ENCODE measurements around the gene CCNDBP1. TPM values are rescaled to one million over a fixed set of nuclear protein-coding genes. Genes with fewer than 3 reads are reported as not detected.

CCNDBP1 gene
- total and polyA plus RNA-seq, 2 of the 8 experiments (the other 6 are each of a cell fraction or from before 2014, with no cell fraction given): 23.4 to 29.0 TPM

- TF ChIP-seq SAP30 (IDR thresholded peaks at IDR 0.05; ENCODE audit: insufficient read depth, insufficient replicate concordance, low read length): no peak
Observed at GRCh38 chr15:43204016-43204901, 19.1 kb downstream of the CCNDBP1 start (continued).

Data from H1 (cell line).